ENCODE results near the gene LNPEP.

DNA sequence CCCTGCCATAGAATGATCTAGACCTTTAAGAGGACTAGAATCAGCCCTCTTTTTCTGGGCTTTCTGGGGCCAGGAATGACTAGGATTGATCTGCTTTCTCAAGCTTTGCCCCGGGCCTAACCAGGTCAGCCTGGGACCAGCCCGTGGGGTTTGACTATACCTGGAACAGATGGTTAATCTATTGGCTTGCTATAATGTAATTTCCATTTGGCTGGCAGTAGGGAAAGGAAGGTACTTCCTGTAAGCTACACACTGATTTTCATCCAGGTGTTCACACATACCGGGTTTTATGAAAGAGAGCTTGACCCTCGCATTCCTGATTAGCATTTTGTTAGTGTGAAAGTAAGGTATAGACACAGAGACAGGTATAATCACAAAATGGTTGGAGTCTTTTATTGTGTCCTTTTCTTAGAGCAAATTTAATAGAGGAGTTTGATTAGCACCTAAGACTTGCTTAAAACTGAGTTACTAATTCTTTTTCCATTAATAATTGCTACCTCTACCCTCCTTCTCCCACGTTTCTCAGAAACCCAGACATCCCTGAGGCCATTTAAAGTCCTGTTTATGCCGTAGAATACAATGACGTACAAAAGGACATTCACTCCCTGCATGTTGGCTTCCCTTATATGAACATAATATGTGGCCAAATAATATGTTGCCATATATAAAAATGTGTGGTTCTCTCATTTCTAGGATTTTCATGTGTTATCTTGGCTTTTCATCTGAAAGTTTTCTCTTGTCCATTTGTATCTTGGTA lies 17.3 kb downstream of the LNPEP start:
- TF ChIP-seq, protein P1, sequence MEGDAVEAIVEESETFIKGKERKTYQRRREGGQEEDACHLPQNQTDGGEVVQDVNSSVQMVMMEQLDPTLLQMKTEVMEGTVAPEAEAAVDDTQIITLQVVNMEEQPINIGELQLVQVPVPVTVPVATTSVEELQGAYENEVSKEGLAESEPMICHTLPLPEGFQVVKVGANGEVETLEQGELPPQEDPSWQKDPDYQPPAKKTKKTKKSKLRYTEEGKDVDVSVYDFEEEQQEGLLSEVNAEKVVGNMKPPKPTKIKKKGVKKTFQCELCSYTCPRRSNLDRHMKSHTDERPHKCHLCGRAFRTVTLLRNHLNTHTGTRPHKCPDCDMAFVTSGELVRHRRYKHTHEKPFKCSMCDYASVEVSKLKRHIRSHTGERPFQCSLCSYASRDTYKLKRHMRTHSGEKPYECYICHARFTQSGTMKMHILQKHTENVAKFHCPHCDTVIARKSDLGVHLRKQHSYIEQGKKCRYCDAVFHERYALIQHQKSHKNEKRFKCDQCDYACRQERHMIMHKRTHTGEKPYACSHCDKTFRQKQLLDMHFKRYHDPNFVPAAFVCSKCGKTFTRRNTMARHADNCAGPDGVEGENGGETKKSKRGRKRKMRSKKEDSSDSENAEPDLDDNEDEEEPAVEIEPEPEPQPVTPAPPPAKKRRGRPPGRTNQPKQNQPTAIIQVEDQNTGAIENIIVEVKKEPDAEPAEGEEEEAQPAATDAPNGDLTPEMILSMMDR (IDR thresholded peaks at IDR 0.05; ENCODE audit: low read depth, low read length, poor library complexity, severe bottlenecking): no peak
- TF ChIP-seq EZH2phosphoT487 (IDR thresholded peaks at IDR 0.05; ENCODE audit: borderline replicate concordance, low read length): no peak
